ENCODE data around the gene CMTM1.

- TF ChIP-seq POLR2A (IDR thresholded peaks at IDR 0.05) (no peak), CTCF (IDR thresholded peaks at IDR 0.05) (no peak), POLR2AphosphoS5 (IDR thresholded peaks at IDR 0.05) (no peak)
Measured at GRCh38 chr16:66569131-66569530, 2.9 kb downstream of the CMTM1 start.

Measured in gastroesophageal sphincter (tissue), 3 donors.